H1 (cell line): Measurements from ENCODE around the gene PLG. TPM values are rescaled to one million over a fixed set of nuclear protein-coding genes. Genes with fewer than 3 reads are reported as not detected.

Experiments
- CTCF ChIA-PET: fragments of 300-600 bp; sonication (Branson Sonifier 250); formaldehyde crosslinking; loops from one replicate; lab custom pipeline; 2021; ENCODE audit not compliant: partially characterized antibody; lab: Charles Lee
- POLR2A ChIA-PET: fragments of 300-600 bp; sonication (Branson Sonifier 250); formaldehyde crosslinking; loops from one replicate; lab custom pipeline; 2021; ENCODE audit warnings: inconsistent platforms; ENCODE audit not compliant: partially characterized antibody; lab: Charles Lee
- DNase-seq, 2 experiments: peaks; one replicate each; pipeline versions ENCODE4 v3.0.0 to v3.0.0-alpha.2; 2010 to 2022; ENCODE audit warnings: low spot score in 2 of 2, low read depth in 1 of 2, mixed read lengths in 1 of 2
- FAIRE-seq: peaks from 2 replicates; lab custom pipeline; 2011; peaks lifted over from hg19 to GRCh38; lab: Jason Lieb, UNC
- H2AFZ ChIP-seq: 2 replicates; pipeline ENCODE4 v1.8.1; 2012; ENCODE audit warnings: low read length, inconsistent platforms
- H2AK5ac ChIP-seq: 2 replicates; pipeline ENCODE4 v1.6.1; 2013; ENCODE audit warnings: low read depth, low read length
- H2BK120ac ChIP-seq: replicated peaks from 2 replicates; pipeline ENCODE3; 2013; ENCODE audit warnings: low read depth, low read length, inconsistent platforms
- H2BK12ac ChIP-seq: 2 replicates; pipeline ENCODE4 v1.6.1; 2013; ENCODE audit warnings: low read depth, low read length
- H2BK15ac ChIP-seq: 2 replicates; pipeline ENCODE4 v1.6.1; 2013; ENCODE audit warnings: low read length
- H2BK20ac ChIP-seq: 2 replicates; pipeline ENCODE4 v1.6.1; 2013; ENCODE audit warnings: low read length
- H2BK5ac ChIP-seq: 2 replicates; pipeline ENCODE4 v1.6.1; 2013; ENCODE audit warnings: low read depth, low read length
- H3K14ac ChIP-seq: 2 replicates; pipeline ENCODE4 v1.6.1; 2013; ENCODE audit warnings: inconsistent platforms; ENCODE audit not compliant: insufficient read length
- H3K18ac ChIP-seq: 2 replicates; pipeline ENCODE4 v1.6.1; 2013; ENCODE audit warnings: low read length; ENCODE audit errors: extremely low read depth
- H3K23ac ChIP-seq: 2 replicates; pipeline ENCODE4 v1.6.1; 2013; ENCODE audit warnings: inconsistent platforms; ENCODE audit not compliant: insufficient read length
- H3K23me2 ChIP-seq: 2 replicates; pipeline ENCODE4 v1.6.1; 2013; ENCODE audit warnings: low read depth, low read length
- H3K27ac ChIP-seq: 2 replicates; pipeline ENCODE4 v1.6.1; 2011; ENCODE audit warnings: low read depth, low read length, inconsistent platforms
- H3K27me3 ChIP-seq, 4 experiments: replicated peaks in 1 of 4; 1 replicate in 1 of 4; 2 replicates in 3 of 4; pipeline versions ENCODE4 v1.6.1 to v1.8.1; 2011 to 2013; ENCODE audit warnings: low read length in 3 of 4, mild to moderate bottlenecking in 3 of 4, inconsistent platforms in 2 of 4, mixed read lengths in 2 of 4, moderate library complexity in 1 of 4; ENCODE audit not compliant: control insufficient read depth in 3 of 4, insufficient read depth in 3 of 4; ENCODE audit errors: extremely low read depth in 1 of 4
- H3K36me3 ChIP-seq, 4 experiments: 2 replicates each; pipeline versions ENCODE4 v1.6.1 to v1.8.1; 2011 to 2013; ENCODE audit warnings: mild to moderate bottlenecking in 4 of 4, low read length in 3 of 4, moderate library complexity in 2 of 4, control low read depth in 1 of 4, inconsistent platforms in 1 of 4; ENCODE audit not compliant: insufficient read depth in 4 of 4, control insufficient read depth in 2 of 4
- H3K4ac ChIP-seq: replicated peaks from 2 replicates; pipeline ENCODE3; 2013; ENCODE audit warnings: low read length, low read depth, mixed read lengths, inconsistent platforms; ENCODE audit not compliant: insufficient read length
- H3K4me1 ChIP-seq, 4 experiments: replicated peaks in 1 of 4; 1 replicate in 1 of 4; 2 replicates in 3 of 4; pipeline versions ENCODE4 v1.6.1 to v1.8.1; 2011 to 2013; ENCODE audit warnings: low read length in 3 of 4, inconsistent platforms in 2 of 4, mixed read lengths in 1 of 4; ENCODE audit not compliant: insufficient read depth in 4 of 4, control insufficient read depth in 3 of 4
- H3K4me2 ChIP-seq, 2 experiments: 2 replicates each; pipeline versions ENCODE4 v1.6.1 to v1.8.1; 2011 to 2013; ENCODE audit warnings: low read depth in 2 of 2, low read length in 2 of 2, control low read depth in 1 of 2, inconsistent platforms in 1 of 2, mild to moderate bottlenecking in 1 of 2; ENCODE audit not compliant: insufficient read depth in 1 of 2
- H3K4me3 ChIP-seq, 4 experiments: fragments of 200-600, 300-600 bp in 1 of 4; sonication (generic), shearing (Covaris generic), sonication (Bioruptor Twin) in 1 of 4; 2 replicates each; pipeline versions ENCODE4 v1.5.1 to v1.8.1; 2011 to 2016; ENCODE audit warnings: low read length in 4 of 4, low read depth in 3 of 4, control low read depth in 2 of 4, inconsistent platforms in 2 of 4, mild to moderate bottlenecking in 2 of 4, mixed read lengths in 1 of 4, moderate library complexity in 1 of 4; ENCODE audit not compliant: insufficient read depth in 2 of 4; ENCODE audit errors: extremely low read depth in 1 of 4
- H3K56ac ChIP-seq: replicated peaks from 2 replicates; pipeline ENCODE3; 2013; ENCODE audit warnings: low read depth, mild to moderate bottlenecking, mixed read lengths, low read length, inconsistent platforms; ENCODE audit not compliant: insufficient read length
- H3K79me1 ChIP-seq: 2 replicates; pipeline ENCODE4 v1.6.1; 2013; ENCODE audit warnings: low read depth, low read length, control low read depth
- H3K79me2 ChIP-seq, 2 experiments: 2 replicates each; pipeline versions ENCODE4 v1.6.1 to v1.8.1; 2012 to 2013; ENCODE audit warnings: low read length in 2 of 2, mild to moderate bottlenecking in 2 of 2, inconsistent platforms in 1 of 2; ENCODE audit not compliant: insufficient read depth in 2 of 2, control insufficient read depth in 1 of 2
- H3K9ac ChIP-seq, 4 experiments: replicated peaks in 1 of 4; 1 replicate in 1 of 4; 2 replicates in 3 of 4; pipeline versions ENCODE4 v1.6.1 to v1.8.1; 2011 to 2013; ENCODE audit warnings: low read depth in 3 of 4, low read length in 3 of 4, control low read depth in 2 of 4, mild to moderate bottlenecking in 2 of 4, moderate library complexity in 2 of 4, inconsistent platforms in 1 of 4; ENCODE audit errors: extremely low read depth in 1 of 4
- H3K9me3 ChIP-seq, 2 experiments: 2 replicates each; pipeline versions ENCODE4 v1.6.1 to v1.8.1; 2012 to 2013; ENCODE audit warnings: mild to moderate bottlenecking in 2 of 2, moderate library complexity in 2 of 2, control low read depth in 1 of 2, inconsistent platforms in 1 of 2, low read depth in 1 of 2, low read length in 1 of 2, mixed read lengths in 1 of 2; ENCODE audit not compliant: insufficient read depth in 2 of 2
- H4K20me1 ChIP-seq, 2 experiments: replicated peaks in 1 of 2; 2 replicates each; pipeline versions ENCODE3 to v1.8.1; 2011 to 2013; ENCODE audit warnings: inconsistent platforms in 2 of 2, low read length in 2 of 2, mild to moderate bottlenecking in 1 of 2; ENCODE audit not compliant: insufficient read depth in 2 of 2, control insufficient read depth in 1 of 2
- H4K5ac ChIP-seq: 2 replicates; pipeline ENCODE4 v1.6.1; 2013; ENCODE audit warnings: low read length, low read depth, mixed read lengths, inconsistent platforms; ENCODE audit not compliant: insufficient read length
- H4K8ac ChIP-seq: 2 replicates; pipeline ENCODE4 v1.8.0; 2013; ENCODE audit warnings: mild to moderate bottlenecking, moderate library complexity, low read length, inconsistent platforms; ENCODE audit not compliant: insufficient read depth; ENCODE audit errors: extremely low read depth
- H4K91ac ChIP-seq: replicated peaks from 2 replicates; pipeline ENCODE3; 2013; ENCODE audit warnings: low read length, mixed read lengths, inconsistent platforms; ENCODE audit not compliant: insufficient read length
- BACH1 ChIP-seq: IDR thresholded peaks from 2 replicates; pipeline ENCODE4 v1.6.1; 2012; ENCODE audit warnings: low read length, improper control_type of control experiment
- BCL11A ChIP-seq, 2 experiments: IDR thresholded peaks; one replicate each; pipeline ENCODE4 v1.6.1; 2011; ENCODE audit warnings: low read depth in 2 of 2, low read length in 2 of 2, mild to moderate bottlenecking in 2 of 2
- E2F6 ChIP-seq: IDR thresholded peaks from 2 replicates; pipeline ENCODE4 v1.6.1; 2012; ENCODE audit warnings: inconsistent platforms
- GABPA ChIP-seq: IDR thresholded peaks from 2 replicates; pipeline ENCODE4 v1.6.1; 2011; ENCODE audit warnings: mild to moderate bottlenecking, low read length, moderate library complexity, borderline replicate concordance; ENCODE audit not compliant: insufficient read depth
- HDAC2 ChIP-seq, 2 experiments: fragments of 300-600 bp in 1 of 2; sonication (generic) in 1 of 2; IDR thresholded peaks; 2 replicates each; pipeline ENCODE4 v1.6.1; 2011 to 2012; ENCODE audit warnings: low read depth in 2 of 2, low read length in 2 of 2, mild to moderate bottlenecking in 2 of 2, moderate library complexity in 2 of 2, borderline replicate concordance in 1 of 2, inconsistent platforms in 1 of 2
- JUND ChIP-seq: IDR thresholded peaks from 2 replicates; pipeline ENCODE4 v1.6.1; 2011; ENCODE audit warnings: mild to moderate bottlenecking, improper control_type of control experiment, low read length
- POU5F1 ChIP-seq: IDR thresholded peaks from 2 replicates; pipeline ENCODE4 v1.6.1; 2011; ENCODE audit warnings: low read depth, mild to moderate bottlenecking, low read length, moderate library complexity
- SAP30 ChIP-seq: fragments of 300-600 bp; sonication (generic); IDR thresholded peaks from 2 replicates; pipeline ENCODE4 v1.7.1; 2012; ENCODE audit warnings: low read length, moderate library complexity, mild to moderate bottlenecking, inconsistent platforms; ENCODE audit not compliant: insufficient read depth, insufficient replicate concordance
- SP2 ChIP-seq: IDR thresholded peaks from 2 replicates; pipeline ENCODE4 v1.6.1; 2012; ENCODE audit warnings: mild to moderate bottlenecking, low read length, inconsistent platforms
- SRF ChIP-seq: IDR thresholded peaks from 2 replicates; pipeline ENCODE4 v1.6.1; 2011; ENCODE audit warnings: mild to moderate bottlenecking, low read depth, low read length, moderate library complexity
- TAF1 ChIP-seq: IDR thresholded peaks from 2 replicates; pipeline ENCODE4 v1.6.1; 2011; ENCODE audit warnings: mild to moderate bottlenecking, low read depth, low read length
- TCF12 ChIP-seq: IDR thresholded peaks from 2 replicates; pipeline ENCODE4 v1.6.1; 2011; ENCODE audit warnings: low read depth, mild to moderate bottlenecking, low read length
- TEAD4 ChIP-seq: IDR thresholded peaks from 2 replicates; pipeline ENCODE4 v1.6.1; 2012; ENCODE audit warnings: low read depth, low read length, inconsistent platforms, mixed read lengths
- YY1 ChIP-seq: IDR thresholded peaks from 2 replicates; pipeline ENCODE4 v1.6.1; 2011; ENCODE audit warnings: low read depth, mild to moderate bottlenecking, low read length
- WGBS, 2 experiments: shearing (Covaris generic) in 1 of 2; methylation state at CpG; one replicate each; pipeline versions ENCODE4 v1.1.6 to v1.1.7; 2013 to 2015; ENCODE audit warnings: low lambda C conversion rate in 2 of 2, mixed read lengths in 2 of 2, inconsistent platforms in 1 of 2, low coverage in 1 of 2, missing lambda C conversion rate in 1 of 2; ENCODE audit not compliant: insufficient replicate concordance in 2 of 2, insufficient coverage in 1 of 2, insufficient read length in 1 of 2; ENCODE audit errors: extremely low coverage in 1 of 2, missing lambda C conversion rate in 1 of 2; 5-methylcytosine and 5-hydroxymethylcytosine counted together
- polyA plus RNA-seq, 7 experiments: library from polyadenylated mRNA; depleted of rRNA in 3 of 7; stranded (reverse) in 5 of 7; unstranded in 2 of 7; fragments of >200 nt in 5 of 7; fragments of 200-250 nt in 2 of 7; gene quantifications; 1 replicate in 5 of 7; 2 replicates in 1 of 7; 4 replicates in 1 of 7; pipeline versions ENCODE4 v1.2.1 to v1.2.3, GENCODE V29; 2011 to 2013; ENCODE audit warnings: missing spikeins in 2 of 7, mixed read lengths in 2 of 7
- total RNA-seq: library from RNA; stranded (reverse); fragmentation: NEBNext Ultra II Directional; extraction: Animal tissue kit (Norgen Biotek cat#: 25700); gene quantifications from 2 replicates; pipeline ENCODE4 v1.2.1, GENCODE V29; 2021

The PLG gene
- total and polyA plus RNA-seq, 2 of the 8 experiments (the other 6 are each of a cell fraction or from before 2014, with no cell fraction given), result not detected

- H2BK15ac ChIP-seq, result no peak overlapping the region
- H4K8ac ChIP-seq, result no peak overlapping the region
- H3K4me2 ChIP-seq, result no peak overlapping the region
- H3K14ac ChIP-seq, result no peak overlapping the region
- H3K23ac ChIP-seq, result no peak overlapping the region
- H3K79me2 ChIP-seq, result no peaks in the 10 kb centered on the region
- no peak for DNase-seq
- H4K20me1 ChIP-seq, result no peaks in the 10 kb centered on the region
- H2BK20ac ChIP-seq, result no peak overlapping the region
- H3K23me2 ChIP-seq, result no peaks in the 10 kb centered on the region
- 83% methylated on average over 3 of the region's 3 CpGs; no CpG with 5 or more reads in 1 of the 2 experiments for WGBS, 2 experiments
- no peak overlapping the region for H3K9ac ChIP-seq
- H2BK12ac ChIP-seq, result no peak overlapping the region
- ChIA-PET POLR2A (no interaction called here), CTCF (interaction anchor here (0.7 kb wide), 2 partner anchors 10 to 129 kb away, joined by 3 read pairs; no protein-coding TSS in a partner anchor)
- H3K27ac ChIP-seq, result no peak overlapping the region
- no peaks in the 10 kb centered on the region for H3K79me1 ChIP-seq
- no peaks in the 10 kb centered on the region for H3K4me1 ChIP-seq
- H4K91ac ChIP-seq, result no peak overlapping the region
- no peak overlapping the region for H2AFZ ChIP-seq
- H3K4me3 ChIP-seq, result no peak overlapping the region
- FAIRE-seq, result no peak
- no peak overlapping the region for H4K5ac ChIP-seq
- H3K18ac ChIP-seq, result no peak overlapping the region
- H2AK5ac ChIP-seq, result no peak overlapping the region
- no peak overlapping the region for H2BK120ac ChIP-seq
- H3K27me3 ChIP-seq, result no peaks in the 10 kb centered on the region; a peak in 1 of 7 replicates
- no peak overlapping the region for H3K4ac ChIP-seq
- no peak overlapping the region for H2BK5ac ChIP-seq
- no peaks in the 10 kb centered on the region for H3K36me3 ChIP-seq
- H3K9me3 ChIP-seq, result peaks cover 25 to 34% of the 10 kb centered on the region in 2 experiments
- no peak overlapping the region for H3K56ac ChIP-seq
- no peak for TF ChIP-seq TCF12
- no peak for TF ChIP-seq SAP30
- TF ChIP-seq SP2, result no peak
- TF ChIP-seq HDAC2 (IDR thresholded peaks at IDR 0.05; ENCODE audit: borderline replicate concordance in 1 of 2, low read depth in 2 of 2, low read length in 2 of 2), result no peak
- no peak for TF ChIP-seq POU5F1
- no peak for TF ChIP-seq YY1
- TF ChIP-seq TAF1, result no peak
- no peak for TF ChIP-seq TEAD4
- TF ChIP-seq BACH1, result no peak
- TF ChIP-seq GABPA, result no peak
- no peak for TF ChIP-seq E2F6
- no peak for TF ChIP-seq BCL11A (IDR thresholded peaks at IDR 0.05; ENCODE audit: low read depth in 2 of 2, low read length in 2 of 2)
- TF ChIP-seq JUND, result no peak
- TF ChIP-seq SRF, result no peak
Measured at GRCh38 chr6:160661216-160661615, 40.8 kb upstream of the PLG start.
